HG02973 (cell line): Measurements from ENCODE around the gene ZNF541.
A peak's percentile ranks its signal among the peaks of the same experiment; 100 is the strongest.

Source experiments
- ATAC-seq: cut with Tn5 transposase; IDR thresholded peaks from one replicate; pipeline ENCODE4 v1.9.1; 2021; ENCODE audit warnings: moderate library complexity; ENCODE audit not compliant: unreplicated experiment

The ZNF541 gene, protein sequence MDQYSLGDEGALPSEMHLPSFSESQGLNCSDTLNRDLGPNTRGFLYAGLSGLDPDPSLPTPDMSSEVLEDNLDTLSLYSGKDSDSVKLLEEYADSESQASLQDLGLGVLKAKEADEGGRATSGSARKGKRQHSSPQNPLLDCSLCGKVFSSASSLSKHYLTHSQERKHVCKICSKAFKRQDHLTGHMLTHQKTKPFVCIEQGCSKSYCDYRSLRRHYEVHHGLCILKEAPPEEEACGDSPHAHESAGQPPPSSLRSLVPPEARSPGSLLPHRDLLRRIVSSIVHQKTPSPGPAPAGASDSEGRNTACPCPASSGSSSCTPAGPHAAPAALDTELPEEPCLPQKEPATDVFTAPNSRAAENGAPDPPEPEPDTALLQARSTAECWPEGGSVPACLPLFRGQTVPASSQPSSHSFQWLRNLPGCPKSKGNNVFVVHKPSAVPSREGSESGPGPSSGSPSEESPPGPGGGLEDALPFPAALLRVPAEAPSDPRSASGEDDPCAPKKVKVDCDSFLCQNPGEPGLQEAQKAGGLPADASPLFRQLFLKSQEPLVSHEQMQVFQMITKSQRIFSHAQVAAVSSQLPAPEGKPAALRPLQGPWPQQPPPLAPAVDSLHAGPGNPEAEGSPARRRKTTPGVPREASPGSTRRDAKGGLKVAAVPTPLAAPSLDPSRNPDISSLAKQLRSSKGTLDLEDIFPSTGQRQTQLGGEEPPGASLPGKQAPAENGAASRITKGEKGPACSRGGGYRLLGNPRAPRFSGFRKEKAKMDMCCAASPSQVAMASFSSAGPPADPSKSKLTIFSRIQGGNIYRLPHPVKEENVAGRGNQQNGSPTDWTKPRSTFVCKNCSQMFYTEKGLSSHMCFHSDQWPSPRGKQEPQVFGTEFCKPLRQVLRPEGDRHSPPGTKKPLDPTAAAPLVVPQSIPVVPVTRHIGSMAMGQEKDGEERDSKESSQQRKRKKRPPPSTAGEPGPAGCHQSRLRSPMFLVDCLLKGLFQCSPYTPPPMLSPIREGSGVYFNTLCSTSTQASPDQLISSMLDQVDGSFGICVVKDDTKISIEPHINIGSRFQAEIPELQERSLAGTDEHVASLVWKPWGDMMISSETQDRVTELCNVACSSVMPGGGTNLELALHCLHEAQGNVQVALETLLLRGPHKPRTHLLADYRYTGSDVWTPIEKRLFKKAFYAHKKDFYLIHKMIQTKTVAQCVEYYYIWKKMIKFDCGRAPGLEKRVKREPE (N-terminal part only)

DNA sequence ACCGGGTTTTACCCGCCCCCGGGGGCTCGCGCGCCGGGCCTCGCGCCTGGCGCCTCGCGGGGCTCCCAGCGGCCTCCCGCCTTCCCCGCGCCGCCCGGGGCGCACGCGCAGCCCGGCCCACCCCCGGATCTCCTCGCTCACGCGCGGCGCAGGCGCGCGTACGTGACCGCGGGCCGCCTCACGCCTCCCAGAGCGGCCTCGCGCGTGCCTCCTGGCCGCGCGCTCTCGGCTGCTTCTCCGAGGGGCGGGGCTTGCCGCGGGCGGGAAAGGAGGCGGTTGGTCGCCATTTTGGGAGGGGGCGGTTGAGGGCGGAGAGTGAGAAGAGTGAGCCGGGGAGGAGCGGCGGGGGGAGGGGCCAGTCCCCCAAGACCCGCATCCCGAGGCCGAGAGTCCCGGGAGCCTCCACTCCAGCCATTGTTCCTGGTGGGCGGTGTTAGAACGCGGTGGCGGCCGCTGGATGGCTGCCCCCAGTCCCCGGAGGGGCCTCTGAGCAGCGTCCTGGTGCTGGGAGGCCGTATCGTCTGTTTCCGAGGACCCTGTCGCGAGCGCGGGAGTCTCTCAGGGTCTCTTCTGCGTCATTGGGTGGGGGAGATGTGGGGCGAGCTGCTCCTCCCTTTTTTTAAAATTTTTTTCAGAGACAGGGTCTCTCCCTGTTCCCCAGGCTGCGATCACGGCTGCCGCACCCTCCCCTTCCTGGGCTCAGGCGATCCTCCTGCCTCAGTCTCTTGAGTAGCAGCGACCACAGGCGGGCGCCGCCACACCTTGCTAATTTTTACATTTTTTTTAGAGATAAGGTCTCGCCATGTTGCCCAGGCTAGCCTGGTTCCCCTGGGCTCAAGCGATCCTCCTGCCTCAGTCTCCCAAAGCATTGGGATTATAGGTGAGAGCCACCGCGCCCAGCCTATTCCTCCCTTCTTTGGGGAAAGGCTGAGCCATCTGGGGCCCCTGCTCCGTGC, at the start of gene ZNF541:
ZNF541 (minus strand) TSS at position 78 of the 956 bp plus-strand sequence. CDS start 17,292 bp downstream, outside the sequence.
- no peak for ATAC-seq

DNA sequence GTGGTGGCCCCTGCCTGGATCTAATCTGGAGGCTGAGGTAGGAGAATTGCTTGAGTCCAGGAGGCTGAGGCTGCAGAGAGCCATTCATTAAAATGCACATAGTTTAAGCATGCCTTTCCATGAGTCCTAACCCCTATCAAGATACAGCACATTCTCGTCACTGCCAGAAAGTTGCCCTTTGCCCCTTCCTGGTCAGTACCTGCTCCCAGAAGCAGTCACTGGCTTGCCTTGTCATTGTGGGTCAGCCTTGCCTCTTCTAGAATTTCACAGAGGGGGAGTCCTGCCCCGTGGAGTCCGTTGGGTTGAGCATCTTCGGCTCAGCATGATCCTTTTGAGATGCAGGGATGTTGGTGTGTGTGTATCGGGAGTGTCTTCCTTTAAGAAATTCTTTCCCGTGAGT, 46.8 kb upstream of the ZNF541 start:
- no peak for ATAC-seq

DNA sequence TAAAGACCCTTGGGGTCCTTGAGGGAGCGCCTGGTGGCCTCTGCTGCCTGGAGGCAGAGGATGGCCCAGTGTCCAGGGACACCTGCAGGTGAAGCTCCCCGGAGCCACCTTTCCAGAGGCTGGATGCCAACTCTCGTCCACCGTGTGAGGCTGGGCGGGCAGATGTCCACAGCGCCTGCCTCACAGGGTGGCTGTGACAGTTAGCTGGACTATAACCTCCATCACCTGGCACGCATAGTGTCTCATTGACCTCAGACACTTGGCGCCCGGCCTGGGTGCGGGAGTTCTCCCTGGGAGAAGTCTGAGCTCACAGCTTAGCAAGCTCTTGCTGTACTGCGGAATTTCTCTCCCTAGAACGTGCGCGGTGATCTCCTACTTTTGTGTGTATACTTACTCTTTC, 45.8 kb upstream of the ZNF541 start:
- no peak for ATAC-seq

DNA sequence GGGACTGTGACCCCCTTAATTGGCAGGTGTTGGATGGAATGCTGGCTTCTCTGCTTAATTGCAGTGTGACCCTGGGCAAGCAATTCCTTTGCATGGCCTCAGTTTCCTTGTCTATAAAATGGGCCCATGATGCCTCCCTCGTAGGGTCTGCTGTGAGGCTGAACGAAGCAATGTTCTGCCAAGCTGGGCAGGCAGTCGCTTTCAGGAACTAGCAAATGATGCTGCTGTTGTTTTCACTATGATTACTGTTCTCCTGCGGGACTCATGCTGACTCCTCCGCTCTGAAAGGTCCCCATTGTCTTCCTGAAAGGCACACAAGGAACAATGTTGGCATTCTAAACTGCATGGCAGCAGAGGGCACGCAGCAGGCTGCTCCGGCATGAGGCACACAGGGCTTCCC, 42.8 kb upstream of the ZNF541 start:
- ATAC-seq: no peak

DNA sequence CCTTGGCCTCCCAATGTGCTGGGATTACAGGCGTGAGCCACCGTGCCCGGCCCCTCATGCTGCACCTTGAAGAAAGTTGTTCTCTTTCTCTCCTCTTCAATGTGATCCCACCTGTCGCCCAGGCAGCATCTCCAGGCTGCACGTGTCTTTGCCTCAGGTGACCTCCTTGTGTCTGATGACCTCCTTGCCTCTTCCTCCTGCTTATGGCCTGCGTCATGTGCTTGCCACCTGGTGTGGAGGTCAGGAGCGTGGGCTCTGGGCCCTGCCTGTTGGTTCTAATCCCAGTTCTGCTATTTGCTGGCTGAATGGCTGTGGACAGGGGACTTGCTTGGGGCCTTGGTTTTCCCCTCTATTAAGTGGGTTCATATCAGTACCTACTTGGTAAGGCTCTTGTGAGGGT, 42.3 kb upstream of the ZNF541 start:
- no peak for ATAC-seq

DNA sequence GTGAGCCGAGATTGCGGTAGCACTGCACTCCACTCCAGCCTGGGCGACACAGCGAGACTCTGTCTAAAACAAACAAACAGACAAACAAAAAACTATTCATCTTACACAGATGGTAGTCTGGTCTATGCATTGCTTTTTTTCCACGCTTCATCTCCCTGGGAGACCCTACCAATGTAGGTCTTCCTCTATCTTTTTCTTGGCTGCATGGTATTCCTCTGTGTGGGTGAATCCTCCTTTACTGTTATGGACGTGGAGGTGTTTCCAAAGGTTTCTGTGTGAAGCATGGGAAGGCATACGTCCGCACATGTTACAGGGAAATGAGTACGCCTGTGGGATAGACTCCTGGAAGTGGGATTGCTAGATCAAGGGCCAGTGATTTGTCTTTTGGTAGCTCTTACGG, 41.6 kb upstream of the ZNF541 start:
- ATAC-seq: no peak

DNA sequence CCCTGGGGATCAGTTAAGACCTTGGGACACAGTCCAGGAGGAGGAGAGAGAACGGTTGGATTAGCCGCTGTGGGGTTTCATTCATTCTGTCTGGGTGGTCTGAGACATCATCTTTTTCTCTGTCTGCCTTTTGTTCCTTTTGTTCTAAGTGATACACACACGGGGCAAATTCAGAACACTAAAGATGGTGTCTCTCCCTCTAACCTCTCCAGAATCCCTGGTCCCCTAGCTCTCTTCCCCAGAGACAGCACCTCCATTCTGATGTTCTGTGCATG, 41.0 kb upstream of the ZNF541 start:
- no peak for ATAC-seq

DNA sequence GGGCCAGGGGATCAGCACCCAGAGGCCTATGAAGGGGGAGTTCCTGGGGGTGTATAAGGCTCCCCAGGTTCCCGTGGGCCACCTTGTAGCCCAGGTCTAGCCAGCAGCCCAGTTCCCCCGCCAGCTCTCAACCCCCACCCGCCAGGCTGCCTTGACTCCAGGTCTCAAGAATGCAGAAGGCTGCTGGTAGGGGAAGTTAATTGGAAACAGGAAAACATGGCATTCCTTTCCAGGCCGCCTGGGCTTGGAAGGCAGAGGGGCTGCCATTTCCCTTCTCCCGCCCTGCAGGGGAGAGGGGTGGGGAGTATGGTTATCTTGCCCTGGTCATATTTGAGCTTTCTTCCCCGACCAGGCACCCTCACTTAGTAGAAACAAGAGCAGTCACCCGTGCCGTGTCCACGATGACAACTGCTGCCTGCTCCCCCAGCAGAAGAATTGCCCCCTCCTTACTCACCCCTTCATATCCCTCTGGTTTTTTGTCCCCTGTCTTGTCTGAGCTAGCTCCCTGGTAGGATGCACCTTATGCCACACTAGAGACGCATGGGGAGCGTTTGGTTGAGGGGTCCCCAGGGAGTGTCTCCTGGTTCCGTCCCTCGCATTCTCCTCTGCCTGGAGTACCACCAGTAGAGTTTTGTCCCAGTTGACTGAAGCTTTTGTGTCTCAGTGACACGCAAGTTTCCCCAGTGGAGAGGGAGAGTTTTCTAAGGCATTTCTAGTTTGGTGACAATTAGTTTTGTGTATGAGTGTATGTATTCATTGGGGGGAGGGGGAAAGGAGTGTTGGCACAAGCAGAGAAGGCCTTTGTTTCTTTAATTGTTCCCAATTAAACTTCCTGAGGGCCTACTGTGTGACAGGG, 40.4 kb upstream of the ZNF541 start:
- ATAC-seq: no peak

DNA sequence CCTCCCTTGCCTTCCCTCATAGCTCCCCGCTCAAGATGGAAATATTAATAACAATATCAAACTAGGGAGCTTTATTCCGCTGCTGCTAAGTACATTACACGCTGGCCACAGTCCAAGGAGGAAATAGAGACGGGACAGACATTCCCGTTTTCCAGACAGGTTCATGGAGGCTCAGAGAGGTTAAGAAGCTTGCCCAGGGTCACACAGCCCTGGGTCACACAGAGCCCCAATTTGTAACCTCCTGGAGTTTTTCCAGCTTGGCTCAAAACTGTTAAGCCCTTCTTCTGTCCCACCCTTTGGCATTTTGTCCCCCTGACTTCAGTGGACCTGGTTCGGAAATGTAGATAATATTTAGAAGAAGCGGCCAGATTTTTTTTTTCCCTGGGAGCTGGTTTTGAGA, 38.0 kb upstream of the ZNF541 start:
- ATAC-seq: no peak

DNA sequence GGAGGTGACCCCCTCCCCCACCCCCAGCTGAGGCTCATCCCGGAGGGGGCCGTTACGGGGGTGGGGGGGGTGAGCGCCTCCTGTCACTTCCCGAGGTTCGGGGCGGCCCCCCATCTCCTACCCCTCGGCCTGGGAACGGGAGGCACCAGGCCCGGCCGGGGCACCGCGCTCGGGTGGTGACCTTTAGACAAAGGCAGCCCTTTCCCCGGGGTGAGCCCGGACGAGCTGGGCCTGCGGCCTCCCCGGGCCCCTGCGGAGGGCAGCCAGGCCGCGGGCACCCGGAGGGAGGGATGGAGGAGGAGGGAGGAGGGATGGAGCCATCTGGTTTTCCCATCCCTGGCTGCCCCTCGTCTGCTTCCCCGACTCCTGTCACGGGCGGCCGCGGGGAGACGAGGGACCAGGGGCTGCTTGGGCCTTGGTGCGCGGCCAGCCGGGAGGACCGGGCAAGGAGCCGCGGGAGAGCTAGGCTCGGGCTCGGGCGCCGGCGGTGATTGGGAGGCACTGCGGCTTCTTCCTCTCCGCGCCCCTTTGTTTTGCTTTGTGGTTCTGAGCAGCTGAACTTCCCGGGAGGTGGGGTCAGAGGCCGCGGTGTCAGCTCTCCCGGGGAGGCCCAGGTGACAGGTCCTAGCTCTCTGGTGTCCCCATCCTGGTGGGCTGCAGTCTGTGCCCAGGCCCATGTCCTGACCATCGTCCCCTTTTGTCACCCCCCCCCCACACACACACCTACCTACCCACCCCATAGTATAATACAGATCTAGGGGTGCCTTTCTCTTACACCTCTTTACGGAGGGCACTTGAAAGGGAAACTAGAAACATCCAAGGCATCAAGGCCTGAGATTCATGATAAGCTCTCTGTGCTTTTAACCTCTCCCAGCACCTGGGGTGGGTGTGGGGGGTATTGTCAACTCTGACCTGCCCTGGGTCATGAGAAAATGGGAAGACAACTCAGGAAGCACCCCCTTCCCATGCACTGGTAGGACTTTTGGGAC, 37.3 kb upstream of the ZNF541 start:
- no peak for ATAC-seq

DNA sequence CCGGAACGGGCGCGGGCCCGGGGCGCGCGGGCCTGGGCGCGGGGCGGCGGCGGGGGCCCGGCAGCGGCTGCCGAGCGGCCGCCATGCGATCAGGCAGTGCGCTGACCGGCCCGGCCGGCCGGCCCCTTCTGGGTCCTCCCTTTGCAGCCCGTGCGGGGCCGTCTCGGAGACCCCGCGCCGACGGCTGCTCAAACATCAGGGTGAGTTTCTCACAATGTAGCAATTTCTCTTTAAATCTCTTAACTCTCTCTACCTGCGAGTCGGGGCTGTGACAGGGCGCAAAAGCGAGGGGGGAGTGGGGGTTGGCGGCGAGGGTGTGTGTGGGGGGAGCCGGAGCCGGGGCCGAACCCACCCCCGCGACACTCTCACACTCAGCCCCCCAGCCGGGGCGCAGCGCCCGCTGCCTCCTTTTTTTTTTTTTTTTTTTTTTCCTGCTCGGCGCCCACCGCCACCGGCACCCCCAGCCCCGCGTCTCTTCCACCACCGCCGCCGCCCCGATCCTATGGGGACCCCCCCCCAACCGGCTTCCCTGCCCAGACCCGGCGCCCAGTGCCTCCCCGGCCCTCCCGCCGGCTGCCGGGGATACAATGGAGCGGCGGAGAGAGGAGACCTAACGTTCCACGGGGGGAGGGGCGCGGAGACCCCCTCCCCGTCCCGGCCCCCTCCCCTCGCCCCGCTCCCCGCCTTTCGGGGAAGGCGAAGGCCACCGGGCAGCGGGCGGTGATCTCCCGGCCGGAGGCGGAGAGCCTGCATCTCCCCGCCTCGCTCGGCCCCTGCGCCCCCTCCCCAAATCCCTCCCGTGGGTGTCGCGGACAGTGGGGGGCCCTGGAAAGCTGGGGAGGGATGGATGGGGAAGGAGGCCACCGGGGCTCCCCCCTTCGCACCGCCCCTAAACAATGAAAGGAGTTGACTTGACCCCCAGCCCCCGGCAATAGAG, 36.3 kb upstream of the ZNF541 start, which contains the start of gene BICRA:
BICRA (plus strand) TSS at position 166 of the 937 bp plus-strand sequence. CDS start 64,441 bp downstream, outside the sequence.
- peak; percentile 41 for ATAC-seq

DNA sequence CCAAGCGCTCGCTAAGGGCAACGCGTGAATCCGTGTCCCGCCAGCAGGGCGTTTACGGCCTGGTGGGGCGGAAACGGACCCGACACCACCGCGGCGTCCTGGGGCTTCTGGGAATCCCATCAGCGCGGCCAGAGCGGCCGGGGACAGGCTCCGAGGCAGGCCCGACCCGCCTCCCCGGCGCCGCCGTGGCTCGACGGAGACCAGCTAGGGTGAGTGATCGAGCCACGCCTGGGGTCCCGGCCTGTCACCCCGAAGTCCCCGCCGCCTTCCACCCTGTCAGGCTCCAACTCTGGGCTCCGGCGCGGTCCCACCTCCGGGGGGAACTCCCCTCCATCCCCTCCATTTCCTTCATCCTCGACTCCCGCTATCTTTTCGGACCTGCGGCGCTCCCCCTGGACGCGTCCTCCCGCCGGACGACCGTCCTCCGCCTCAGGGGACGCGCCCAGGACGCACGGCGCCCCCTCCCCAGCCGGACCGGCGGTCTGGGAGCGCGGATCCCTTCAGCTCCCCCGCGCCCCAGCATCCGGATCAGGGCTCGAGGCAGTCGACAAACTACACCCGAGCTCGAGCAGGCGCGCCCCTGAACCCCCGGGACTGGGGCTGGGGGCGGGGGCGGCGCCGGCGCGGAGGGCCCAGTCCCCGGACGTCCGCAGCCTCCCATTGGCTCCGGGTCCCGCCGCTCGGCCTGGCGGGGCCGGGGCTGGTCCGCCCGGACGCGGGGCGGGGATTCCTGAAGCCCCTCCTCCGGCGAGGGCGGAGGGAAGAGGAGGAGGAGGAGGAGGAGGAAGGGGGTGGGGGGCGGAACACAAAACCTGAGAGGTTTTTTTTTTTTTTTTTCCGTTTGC, 35.3 kb upstream of the ZNF541 start:
- ATAC-seq: peak; percentile 67

DNA sequence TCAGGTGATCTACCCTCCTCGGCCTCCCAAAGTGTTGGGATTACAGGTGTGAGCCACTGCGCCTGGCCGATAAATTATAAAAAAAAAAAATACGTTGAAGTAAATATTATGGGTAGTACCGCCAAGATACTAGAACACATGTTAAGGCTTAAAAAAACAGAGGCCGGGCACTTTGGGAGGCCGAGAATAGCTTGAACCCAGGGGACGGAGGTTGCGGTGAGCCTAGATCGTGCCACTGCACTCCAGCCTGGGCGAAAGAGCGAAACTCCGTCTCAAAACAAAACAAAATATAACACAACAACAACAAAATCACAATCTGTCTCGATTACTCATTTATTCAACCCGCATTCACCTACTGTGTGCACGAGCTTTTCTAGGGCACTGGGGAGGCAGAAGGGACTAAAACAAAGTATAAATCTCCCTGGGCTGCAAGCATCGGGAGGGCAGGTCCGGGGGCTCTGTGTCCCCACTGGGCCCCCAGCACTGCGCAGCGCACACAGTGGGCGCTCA, 34.7 kb upstream of the ZNF541 start:
- no peak for ATAC-seq

DNA sequence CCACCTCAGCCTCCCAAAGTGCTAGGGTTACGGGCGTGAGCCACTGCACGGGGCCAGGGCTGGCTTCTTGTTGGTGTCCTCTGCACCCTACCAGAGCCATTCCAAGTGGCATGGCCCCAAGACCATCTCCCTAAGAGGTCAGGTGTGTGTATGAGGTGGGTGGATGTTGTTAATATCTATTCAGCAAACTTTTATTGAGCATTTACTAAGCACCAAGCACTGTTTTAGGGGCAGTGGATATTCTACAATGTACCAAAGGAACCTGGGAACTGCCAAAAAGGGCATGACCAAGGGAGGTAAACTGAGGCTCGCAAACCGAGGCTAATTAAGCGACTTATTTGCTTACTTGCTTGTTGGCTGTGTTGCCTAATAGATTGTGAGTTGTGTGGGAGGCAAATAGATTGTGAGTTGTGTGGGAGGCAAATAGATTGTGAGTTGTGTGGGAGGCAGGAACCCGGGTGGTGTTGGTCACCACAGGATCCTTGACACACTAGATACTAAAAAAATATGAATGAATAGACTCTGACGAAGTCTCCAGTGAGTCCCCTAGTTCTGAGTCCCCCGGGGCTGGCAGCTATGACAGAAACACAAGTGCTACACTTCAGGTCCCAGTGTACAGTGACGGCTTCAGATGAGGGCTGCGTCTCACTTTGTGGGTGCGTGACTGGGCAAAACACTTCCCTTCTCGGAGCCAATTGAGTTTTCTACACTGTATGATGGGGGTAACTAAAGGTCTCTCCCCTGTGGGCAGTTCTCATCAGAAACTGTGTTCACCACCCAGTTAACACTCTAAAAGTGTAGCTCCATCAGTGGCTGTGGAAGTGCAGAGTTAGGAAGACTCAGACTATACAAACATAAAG, 31.0 kb upstream of the ZNF541 start:
- no peak for ATAC-seq
